Coronary artery (tissue), 2 donors: ENCODE data around the gene TAS2R8.

Source experiments
- DNase-seq: peaks from one replicate; pipeline ENCODE4 v3.0.0-alpha.2; 2017; ENCODE audit warnings: low spot score
- H3K27ac ChIP-seq, 2 donors: fragments of 200-600 bp; sonication (generic); one replicate each; pipeline ENCODE4 v1.5.1; 2016 to 2019
- H3K4me3 ChIP-seq: fragments of 200-600 bp; sonication (generic); 2 replicates; pipeline ENCODE4 v1.5.1; 2016; ENCODE audit warnings: mild to moderate bottlenecking, moderate library complexity
- TF ChIP-seq, protein P1 (sequence below): fragments of 200-600 bp; sonication (generic); IDR thresholded peaks from one replicate; pipeline ENCODE4 v1.5.1; 2019; ENCODE audit warnings: antibody characterized with exemption

TAS2R8 gene, protein sequence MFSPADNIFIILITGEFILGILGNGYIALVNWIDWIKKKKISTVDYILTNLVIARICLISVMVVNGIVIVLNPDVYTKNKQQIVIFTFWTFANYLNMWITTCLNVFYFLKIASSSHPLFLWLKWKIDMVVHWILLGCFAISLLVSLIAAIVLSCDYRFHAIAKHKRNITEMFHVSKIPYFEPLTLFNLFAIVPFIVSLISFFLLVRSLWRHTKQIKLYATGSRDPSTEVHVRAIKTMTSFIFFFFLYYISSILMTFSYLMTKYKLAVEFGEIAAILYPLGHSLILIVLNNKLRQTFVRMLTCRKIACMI

DNA sequence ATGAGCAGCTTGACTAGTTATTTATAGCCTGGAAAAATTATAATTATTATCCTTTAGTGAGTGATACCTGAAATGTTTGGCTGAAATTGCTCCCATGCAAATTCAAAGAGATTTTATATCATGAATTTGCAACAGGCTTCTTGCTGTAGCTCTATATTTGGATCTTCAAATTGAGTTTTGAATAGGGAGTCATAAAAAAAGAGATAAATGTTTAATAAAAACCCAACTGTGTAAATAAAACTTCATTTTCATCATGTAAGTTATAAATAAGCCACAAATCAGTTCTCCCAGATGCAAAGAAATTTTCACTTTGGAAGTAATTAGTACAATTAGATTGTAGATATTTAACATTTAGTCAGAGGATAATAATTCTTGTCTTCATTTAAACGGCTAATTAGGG is at the start of gene TAS2R8:
TAS2R8 (minus strand) TSS at position 101 of the 400 bp plus-strand sequence. CDS start 306 bp downstream, outside the sequence.
- H3K4me3 ChIP-seq, result no peak within 1 kb of the TSS
- TF ChIP-seq, protein P1, sequence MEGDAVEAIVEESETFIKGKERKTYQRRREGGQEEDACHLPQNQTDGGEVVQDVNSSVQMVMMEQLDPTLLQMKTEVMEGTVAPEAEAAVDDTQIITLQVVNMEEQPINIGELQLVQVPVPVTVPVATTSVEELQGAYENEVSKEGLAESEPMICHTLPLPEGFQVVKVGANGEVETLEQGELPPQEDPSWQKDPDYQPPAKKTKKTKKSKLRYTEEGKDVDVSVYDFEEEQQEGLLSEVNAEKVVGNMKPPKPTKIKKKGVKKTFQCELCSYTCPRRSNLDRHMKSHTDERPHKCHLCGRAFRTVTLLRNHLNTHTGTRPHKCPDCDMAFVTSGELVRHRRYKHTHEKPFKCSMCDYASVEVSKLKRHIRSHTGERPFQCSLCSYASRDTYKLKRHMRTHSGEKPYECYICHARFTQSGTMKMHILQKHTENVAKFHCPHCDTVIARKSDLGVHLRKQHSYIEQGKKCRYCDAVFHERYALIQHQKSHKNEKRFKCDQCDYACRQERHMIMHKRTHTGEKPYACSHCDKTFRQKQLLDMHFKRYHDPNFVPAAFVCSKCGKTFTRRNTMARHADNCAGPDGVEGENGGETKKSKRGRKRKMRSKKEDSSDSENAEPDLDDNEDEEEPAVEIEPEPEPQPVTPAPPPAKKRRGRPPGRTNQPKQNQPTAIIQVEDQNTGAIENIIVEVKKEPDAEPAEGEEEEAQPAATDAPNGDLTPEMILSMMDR, result no peak

DNA sequence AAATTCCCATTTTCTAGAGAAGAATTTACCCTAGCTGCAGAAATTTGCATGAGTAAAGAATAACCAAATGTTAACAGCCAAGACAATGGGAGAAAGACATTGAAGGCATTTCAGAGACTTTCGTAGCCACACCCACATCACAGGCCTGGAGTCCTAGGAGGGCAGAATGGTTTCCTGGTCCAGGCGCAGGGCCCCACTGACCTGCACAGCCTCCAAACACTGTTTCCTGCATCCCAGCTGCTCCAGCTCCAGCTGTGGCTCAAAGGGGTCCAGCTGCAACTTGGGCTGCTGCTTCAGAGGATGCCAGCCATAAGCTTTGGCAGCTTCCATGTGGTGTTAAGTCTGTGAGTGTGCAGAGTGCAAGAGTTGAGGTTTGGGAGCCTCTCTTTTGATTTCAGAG is 48.7 kb upstream of the TAS2R8 start:
- Histone ChIP-seq H3K4me3 (no peak overlapping the region), H3K27ac (no peak overlapping the region)
- DNase-seq, result no peak
- TF ChIP-seq, protein P1, result no peak

More for the DNA sequence above, at the start of gene TAS2R8:
- no peak for DNase-seq
- H3K27ac ChIP-seq, result no peak within 1 kb of the TSS

DNA sequence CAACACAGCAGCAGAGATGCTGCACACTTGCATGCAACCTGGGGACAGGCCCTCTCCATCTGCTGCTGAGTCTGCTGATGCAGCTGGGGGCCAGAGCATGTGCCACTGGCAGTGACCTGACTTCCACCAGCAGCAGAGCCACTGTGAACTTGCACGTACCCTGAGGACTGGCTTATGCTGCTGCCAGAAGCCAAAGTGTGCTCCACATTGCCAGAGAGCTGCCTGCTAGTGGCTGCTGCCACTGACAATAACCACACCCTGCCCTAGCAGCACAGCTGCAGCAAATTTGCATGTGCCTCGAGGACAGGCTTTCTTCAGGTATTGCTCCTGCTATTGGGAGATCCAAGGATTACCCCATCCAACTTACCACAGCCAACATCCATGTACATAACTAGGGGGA is 46.7 kb upstream of the TAS2R8 start:
- no peak for DNase-seq
- Histone ChIP-seq H3K27ac (no peak overlapping the region), H3K4me3 (no peak overlapping the region)
- TF ChIP-seq, protein P1, result no peak

DNA sequence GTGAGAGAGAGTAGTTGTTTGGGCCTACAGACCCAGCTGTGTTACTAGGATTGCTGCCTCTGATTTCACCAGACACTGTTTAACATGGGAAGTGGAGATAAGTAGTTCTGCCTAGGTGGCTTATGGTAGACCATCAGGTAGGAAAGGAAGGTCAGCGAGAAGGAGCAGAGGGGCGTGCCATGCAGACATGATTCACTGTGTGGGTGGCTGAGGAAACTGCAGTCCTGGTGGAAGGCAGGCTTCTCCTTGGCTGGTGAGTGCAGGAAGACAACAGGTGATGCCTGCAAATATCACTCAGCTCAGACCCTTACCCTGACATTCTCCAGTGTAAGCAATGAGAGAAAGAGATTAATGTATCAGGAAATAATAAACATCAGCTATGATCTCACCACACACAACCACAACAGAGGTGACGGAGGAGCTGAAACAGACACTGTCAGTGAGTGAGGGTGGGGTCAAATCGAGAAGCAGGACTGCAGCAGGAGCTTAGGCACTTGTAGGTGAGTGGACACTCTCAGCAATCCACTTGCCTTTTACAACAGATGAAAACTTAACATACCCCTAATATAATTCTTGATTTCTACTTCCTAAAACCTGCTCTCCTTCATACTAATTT is 44.3 kb upstream of the TAS2R8 start:
- Histone ChIP-seq H3K27ac (no peak overlapping the region), H3K4me3 (no peak overlapping the region)
- TF ChIP-seq, protein P1, result no peak
- no peak for DNase-seq

DNA sequence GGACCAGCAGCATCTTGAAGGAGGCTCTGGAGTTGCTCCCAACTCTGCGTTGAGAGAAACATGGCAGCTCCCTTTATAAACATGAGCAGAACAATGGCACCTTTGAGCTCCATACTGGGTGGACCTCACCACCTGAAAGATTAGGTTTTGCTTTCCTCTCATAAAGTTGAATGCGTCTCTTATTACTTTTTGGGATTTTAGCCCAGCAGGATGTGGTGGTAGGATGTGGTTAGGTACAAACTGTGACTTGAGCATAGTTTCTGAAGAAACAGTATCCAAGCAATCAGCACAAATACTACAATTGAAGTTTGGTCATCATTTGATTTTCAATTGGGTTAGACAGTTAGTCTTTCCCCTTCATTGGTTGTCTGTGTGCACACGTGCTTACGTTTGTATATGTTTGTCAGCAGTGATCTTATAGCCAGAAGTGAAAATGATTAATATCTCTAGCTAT is 42.4 kb upstream of the TAS2R8 start, which contains the start of gene PRR4:
PRR4 (minus strand) TSS at position 51 of the 454 bp plus-strand sequence; CDS start at position 13, 38 bp downstream.
- no peak for DNase-seq
- TF ChIP-seq, protein P1, result no peak
- Histone ChIP-seq H3K4me3 (no peak within 1 kb of the TSS), H3K27ac (no peak within 1 kb of the TSS)

DNA sequence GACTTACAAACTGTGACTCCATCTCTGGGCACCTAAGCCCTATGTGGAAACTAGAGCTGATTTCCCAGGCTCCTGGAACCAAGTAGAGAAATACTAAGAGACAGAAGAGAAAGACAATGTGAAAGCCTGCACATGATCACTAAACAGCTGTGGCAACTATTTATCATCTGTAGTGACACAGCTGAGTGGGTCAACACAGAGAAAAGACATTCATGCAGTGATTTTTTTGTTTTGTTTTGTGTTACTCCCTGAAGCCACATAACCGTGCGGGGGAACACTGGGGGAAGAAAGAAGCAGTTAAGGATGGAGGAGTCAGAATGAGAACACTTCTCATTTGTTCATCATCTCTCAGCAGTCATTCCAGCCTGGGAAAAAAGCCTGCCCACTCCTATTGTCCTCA is 40.7 kb upstream of the TAS2R8 start:
- Histone ChIP-seq H3K27ac (no peak overlapping the region), H3K4me3 (no peak overlapping the region)
- no peak for DNase-seq
- TF ChIP-seq, protein P1, result no peak
